RPMI7951 (cell line): ENCODE measurements around the gene CDK18. TPM values are rescaled to one million over a fixed set of nuclear protein-coding genes. Genes with fewer than 3 reads are reported as not detected.

Experiments used
- DNase-seq: peaks from one replicate; pipeline ENCODE4 v3.0.0-alpha.2; 2012; ENCODE audit warnings: low read depth
- total RNA-seq: library from RNA; depleted of rRNA; stranded (reverse); fragments of >200 nt; shearing (Covaris generic); gene quantifications from 2 replicates; pipeline ENCODE4 v1.2.3, GENCODE V29; 2014

The CDK18 gene
- total RNA-seq, 1 experiment from 2014 or later, result 0.36 TPM

DNA sequence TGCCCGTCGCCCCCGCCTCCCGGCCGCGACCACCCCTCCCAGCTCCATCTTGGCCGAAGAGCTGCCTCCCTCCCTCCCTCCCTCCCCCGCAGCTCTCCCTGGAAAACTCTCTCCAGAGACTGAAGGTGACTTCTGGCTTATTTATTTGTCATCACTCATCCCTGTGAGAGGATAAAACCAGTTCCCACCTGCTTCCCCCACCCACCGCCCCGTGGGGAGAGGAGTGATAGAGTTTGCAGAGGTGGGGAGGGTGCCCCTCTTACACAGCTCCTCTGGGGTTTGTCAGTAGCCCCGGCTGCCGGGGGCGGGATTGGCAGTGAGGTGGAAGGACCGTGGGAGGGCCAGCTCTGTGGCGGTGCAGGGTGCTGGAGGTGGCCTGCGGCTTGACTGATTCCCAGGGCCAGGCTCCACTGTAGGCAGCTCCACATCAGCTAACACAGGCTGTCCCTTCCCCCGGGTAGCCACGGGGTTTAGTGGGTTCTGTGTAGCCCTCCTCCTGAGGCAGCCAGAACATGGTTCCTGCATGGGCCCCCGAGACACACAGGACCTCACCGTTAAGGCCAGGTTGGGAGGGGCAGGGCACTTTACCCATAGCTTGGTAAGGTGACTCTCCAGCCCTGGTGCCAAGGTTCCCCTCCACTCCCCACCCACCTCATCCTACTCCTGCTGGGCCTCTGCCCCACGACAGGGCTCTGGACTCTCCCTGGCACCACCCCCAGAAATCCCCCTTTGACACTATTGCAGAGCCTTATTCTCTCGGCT is 65.1 kb downstream of the CDK18 start:
- no peak for DNase-seq

DNA sequence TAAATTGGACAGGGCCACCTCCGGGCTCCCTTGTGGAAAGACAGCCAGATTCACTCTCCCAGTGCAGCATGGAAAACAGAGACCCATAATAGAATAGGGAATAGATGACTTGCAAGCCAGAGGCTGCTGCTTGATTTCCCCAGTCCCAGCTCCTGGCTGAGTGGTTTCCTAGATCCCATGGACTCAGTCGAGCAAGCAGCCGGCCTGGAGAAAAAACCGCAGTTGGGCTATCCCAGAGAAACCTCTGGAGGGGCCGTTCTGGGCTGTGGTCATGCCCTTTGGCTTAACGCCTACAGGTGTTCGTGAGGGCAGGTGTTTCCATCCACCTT is 65.7 kb downstream of the CDK18 start:
- no peak for DNase-seq

DNA sequence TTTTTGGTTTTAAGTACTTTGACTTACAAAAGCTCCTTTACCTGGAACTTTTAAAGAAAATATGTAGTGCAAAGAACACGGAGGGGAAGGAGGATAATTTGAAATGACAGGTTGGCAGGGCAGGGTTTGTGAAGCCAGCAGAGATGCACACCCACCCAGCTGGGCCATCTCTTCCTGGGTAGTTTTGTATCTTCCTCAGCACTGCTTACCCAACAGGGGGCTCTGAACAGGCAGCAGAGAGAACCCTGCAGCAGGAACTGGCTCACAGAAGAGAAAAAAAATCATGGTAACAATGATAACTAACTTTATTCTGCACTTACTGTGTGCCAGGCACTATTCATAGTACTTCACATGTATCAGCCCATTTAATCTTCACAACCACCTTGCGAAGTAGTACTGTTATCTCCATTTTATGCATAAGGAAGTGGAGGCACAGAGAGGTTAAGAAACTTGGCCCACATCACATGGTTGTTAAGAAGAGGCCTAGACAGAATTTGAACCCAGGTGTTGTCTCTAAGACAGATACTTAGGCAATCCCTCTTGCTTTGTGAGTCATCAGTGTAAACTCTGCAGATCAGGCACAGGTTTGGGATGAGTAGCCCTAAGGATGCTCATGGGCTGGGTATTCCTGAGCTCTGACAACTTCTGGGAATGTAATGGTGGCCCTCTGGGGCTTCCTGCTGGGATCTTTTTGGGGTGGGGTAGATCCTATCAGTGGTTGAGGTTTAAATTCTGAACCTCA is 66.5 kb downstream of the CDK18 start:
- DNase-seq, result no peak

DNA sequence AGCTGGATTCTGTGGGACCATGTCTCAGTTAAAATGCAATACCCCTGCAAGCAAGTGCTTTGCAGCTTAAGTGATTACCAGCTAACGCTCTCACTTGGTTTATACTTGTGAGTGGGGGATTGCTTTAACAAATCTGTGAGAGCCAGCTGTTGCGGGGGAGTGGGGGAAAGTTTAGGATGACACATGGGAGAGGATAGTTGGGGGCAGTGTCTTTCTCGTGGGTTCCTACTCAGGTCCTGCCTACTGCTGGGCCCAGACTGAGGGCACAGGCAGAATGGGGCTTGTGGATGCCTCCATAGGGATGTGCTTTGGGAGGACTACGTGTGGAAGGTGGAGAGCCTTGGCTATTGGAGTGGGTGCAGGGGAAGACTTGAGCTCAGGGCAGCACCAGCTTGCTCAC is 67.3 kb downstream of the CDK18 start:
- DNase-seq, result no peak

DNA sequence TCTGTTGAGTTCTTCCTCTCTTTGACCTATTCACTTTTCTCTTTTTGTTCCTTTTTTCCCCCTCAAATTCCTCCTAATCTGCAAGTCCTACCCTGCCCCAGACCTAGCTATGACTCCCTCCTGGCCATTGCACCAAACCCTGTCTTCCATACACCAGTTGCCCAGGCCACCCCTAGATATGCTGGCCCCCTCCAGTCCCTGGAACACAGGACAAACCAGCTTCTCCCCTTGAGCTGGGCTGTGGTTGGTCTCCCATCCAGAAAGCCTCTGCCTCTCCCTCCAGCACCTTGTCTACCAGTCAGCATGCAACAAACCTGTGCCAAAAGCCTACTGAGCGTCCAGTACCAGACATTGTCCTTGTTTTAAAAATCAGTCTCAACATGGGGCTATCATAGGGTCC is 68.0 kb downstream of the CDK18 start:
- DNase-seq, result no peak

DNA sequence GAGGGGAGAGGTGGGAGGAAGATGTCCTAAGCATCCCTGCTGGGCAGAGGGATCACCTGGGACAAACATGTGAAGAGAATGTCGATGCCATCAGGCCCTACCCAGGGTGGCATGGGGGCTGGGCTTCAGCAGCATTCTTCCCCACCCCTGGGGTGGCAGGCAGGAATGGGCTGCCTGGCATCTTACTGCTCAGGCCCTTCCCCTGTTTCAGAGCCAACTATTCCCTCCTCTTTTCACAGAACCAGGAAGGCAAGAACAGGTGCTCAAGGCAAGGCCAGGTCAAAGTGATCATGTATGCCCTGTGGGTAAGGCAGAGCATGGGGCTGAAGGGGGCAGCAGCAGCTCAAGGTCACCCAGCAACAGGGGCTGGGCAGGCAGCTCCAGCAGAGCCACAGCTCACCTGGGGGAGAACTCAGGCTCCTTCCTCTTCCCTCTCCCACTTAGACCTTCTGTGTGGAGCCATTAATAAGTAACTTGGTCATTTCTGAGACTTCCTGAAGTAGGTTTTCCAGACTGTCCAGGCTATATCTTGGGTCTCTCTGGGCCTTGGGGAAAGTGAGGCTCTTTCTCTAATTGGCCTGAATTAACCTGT is 70.9 kb downstream of the CDK18 start:
- DNase-seq, result no peak

DNA sequence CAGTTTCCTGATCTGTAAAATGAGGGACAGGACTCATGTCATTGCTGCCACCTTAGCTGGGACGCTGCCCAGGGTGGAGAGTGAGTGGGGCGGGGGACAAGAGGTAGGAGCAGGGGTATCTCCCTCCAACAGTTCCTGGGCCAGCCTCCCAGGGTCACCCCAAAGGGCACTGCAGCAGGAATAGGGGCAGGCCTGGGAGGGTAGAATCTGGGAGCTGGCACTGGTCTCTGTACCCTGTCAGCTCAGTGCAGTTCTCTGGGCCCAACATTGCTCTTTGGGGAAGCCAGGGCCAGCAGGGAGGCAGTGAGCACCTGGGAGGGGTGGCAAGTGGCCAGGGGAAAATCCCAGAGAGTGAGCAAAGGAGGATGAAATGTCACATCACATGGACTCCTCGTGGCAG is 71.5 kb downstream of the CDK18 start:
- DNase-seq, result no peak

DNA sequence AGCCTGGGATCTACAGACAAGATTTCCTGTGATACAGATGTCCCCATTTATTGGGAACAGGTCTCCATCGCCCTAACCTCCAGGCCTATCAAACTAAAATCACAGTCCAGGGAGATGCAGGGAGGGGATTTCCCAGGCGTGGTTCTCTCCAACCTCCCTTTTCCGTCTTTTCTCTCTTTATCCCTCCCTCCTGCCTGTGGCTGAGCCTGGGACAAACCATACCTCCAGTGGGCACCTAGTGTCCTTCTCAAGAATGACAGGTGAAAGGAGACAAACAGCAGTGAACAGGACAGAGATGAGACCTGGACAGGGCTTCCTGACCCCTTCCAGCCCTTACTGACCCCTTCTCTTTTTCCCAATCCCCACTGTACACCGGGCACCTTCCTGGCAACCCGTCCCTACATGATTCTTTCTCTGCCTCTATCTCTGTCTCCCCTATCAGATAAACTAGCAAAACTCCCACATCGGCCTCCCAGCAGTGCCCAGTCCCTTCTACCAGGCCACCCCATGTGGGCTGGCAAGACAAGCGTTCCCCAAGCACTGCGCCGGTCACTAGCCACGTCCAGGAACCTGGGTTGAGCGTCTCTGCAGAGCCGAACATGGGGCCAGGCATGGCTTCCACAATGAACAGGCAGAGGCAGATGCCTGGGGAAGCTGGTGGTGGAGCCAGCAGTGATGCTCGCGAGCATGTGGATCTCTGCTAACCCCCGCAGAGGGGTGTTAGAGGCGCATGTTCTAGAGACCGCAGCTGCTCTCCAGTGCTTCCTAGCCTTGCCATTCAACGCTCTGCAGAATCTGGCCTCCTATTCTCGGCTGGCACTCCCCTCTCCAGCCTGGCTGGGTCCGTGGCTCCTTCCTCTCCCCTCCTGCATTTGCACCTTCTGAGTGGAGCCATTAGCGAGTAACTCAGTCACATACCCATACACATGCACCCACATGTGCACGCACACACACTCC is 72.6 kb downstream of the CDK18 start:
- no peak for DNase-seq

DNA sequence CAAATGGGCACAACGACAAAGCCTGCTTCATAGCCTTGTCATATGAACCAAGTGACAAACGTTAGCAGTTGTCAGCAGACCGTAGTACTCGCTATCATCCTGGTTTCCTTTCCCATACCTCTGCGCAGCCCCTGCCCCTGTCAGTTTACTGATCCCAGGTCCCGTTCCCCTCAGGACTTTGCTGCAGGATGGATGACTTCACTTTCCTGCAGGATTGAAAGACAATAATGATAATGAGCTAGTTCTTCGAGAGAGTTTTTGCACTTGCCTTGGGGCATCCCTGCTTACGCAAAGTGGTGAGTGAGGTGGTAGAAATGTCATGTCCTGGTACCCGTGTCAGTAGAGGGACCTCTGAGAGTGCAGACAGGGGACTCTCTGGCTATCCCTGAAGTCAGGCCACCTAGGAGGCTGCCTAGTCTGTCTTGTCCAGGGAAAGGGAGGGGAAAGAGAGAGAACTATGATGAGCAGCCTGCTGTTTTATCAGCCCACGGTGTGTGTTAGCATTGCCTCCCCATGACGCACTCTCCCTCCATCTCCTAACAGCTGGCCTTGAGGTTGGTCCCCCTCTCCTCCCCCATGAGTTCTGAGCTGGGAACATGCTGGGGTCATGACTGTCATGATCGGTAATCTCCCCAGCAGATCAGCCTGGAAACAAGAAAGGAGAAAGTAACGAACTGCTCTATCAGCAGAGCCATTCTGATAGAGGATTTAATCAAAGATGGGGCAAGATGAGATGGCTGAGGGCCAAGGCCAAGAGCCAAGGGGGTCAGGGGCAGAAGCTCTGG is 73.6 kb downstream of the CDK18 start:
- DNase-seq, result peak; percentile 8

DNA sequence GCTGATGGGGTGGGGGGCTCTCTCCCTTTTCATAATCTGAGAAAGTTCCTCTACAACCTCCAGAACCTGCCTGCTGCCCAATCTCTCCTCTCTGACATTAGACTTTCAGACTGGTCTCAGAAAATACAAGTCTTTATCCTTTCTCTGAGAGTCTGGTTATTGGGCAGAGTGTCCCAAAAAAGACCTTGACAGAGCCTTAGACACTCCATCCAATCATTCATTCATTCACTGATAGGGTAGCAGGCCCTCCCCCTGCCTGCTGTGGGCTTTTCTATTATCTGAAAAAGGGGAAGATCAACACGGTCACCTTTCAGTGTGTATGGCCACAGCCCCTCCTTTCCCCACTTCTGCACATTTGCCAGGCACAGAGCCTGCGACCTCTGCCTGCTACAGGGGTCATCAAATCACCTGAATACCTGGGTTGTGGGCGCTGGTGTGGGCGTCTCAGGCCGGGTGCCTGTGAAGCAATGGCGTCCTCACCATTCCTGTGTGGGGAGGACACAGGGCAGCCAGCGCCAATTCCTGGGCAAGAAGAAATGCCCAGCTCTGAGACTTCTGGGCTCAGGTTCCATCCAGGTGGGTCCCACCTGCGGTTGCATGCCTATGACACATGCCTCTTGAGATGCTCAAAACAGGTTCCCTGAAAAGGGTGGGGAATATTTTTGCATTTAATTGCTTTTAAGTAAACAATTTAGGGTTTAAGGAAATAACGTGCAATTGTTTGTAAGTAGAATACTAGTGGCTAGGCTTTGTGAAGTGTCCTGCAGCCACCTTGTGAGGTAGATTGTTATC is 74.5 kb downstream of the CDK18 start:
- DNase-seq, result no peak

DNA sequence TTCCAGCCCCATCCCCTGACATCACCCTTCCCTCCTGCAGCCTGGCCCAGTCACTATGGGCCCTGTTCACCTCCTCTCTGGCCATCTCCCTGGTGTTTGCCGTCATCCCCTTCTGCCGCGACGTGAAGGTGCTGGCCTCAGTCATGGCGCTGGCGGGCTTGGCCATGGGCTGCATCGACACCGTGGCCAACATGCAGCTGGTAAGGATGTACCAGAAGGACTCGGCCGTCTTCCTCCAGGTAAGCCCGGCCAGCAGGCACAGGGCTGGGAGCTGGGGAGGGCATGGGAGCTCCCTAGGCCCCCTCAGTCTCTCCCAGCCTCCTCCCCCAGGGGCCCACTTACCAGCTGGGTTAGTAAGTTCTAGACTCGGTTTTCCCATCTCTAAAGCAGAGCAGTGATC is 75.2 kb downstream of the CDK18 start:
- no peak for DNase-seq

DNA sequence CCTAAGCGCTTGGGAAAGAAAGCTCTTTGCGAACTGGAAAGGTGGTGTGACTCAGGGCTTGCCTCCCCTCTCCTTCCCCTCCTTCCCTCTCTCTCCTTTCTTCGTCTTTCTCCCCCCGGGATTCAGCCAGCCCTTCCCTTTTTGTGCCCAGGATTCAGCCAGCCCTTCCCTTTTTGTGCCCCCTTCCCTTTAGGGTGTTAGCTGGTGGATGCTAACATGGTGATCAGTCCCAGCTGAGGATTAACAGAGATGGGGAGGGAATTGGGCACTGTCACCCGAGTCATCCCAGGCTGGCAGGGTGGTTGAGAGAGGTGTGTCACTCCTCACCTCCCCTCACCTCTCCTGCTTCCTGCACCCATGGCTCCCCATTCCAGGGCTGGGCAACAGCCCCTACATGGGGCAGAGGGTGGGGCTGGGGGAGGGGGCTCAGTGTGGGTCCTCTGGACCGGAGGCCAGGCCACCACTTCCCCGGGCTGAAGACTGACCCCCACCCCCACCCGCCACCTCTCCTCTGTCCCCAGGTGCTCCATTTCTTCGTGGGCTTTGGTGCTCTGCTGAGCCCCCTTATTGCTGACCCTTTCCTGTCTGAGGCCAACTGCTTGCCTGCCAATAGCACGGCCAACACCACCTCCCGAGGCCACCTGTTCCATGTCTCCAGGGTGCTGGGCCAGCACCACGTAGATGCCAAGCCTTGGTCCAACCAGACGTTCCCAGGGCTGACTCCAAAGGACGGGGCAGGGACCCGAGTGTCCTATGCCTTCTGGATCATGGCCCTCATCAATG is 75.9 kb downstream of the CDK18 start:
- DNase-seq, result no peak

DNA sequence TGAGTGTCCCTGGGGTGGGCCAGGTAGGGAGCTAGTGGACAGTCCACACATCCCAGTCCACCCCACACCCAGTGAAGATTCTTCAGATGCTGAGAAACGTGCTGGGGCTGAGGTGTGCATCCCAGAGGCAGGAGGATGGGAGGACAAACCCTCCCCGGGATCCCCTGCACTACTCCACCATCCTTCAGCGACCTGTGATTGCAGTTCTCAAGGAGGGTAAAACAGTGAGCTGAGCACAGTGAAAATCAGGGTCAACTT is 76.4 kb downstream of the CDK18 start:
- DNase-seq, result no peak

DNA sequence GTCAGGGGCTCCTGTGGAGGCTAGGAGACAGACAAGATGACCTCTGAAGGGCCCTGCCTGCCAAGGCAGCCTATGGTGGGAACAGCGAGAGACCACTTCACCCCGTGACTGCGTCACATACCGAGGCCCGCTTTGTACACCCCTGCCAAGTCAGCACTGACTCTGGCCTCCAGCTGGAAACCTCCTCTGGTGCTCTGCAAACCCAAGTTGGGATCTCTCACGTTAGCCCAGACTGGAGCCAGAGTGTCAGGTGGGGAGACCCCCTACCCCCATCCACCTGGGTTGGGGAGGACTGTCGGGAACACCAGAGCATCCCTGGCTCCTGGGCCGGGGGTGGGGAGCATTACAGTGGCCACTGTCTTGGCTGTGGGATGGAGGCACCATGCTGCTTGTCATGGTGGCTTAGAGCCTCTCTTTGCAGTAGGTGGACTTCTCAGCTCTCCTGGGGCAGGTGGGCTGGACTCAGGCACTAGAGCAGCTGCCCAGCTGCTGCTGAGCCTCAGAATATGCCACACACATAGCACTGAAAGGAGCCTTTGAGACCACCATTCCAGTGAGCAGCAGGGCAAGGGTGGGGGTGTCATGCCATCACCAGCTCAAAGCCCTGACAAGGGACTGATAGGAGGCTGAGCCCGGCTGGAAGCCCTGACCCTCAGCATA is 77.0 kb downstream of the CDK18 start:
- no peak for DNase-seq

DNA sequence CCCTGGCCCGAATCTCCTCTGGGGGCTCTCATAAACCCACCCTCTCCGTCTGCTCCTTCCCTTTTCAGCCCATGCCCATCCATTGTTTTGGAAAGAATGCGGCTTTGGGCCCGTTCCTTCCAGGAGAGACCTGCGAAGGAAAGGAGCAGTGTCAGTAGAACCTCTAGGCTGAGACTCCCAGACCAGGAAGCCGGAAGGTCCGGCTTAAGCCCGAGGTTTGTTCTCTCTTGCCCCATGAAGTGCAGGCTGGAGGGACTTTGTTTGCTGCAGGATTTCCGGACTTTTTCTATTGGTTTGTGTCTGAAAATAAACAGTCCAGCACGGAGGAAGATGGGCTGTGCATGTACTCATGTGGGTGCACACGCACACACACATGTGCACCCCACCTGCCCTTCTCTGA is 77.6 kb downstream of the CDK18 start:
- DNase-seq, result no peak
